HG03575 (cell line): Measurements from ENCODE around the gene CSTF1.

ENCODE experiments used
- ATAC-seq: cut with Tn5 transposase; IDR thresholded peaks from one replicate; pipeline ENCODE4 v1.9.1; 2021; ENCODE audit not compliant: unreplicated experiment, insufficient number of reproducible peaks, low FRiP score; ENCODE audit errors: extremely low read depth

The CSTF1 gene

GRCh38 chr20:56442389-56443365, 50.2 kb downstream of the CSTF1 start:
- no peak for ATAC-seq

- ATAC-seq, result no peak
Measured at GRCh38 chr20:56443654-56444540, 51.5 kb downstream of the CSTF1 start.

- no peak for ATAC-seq
Measured at GRCh38 chr20:56445130-56445529, 52.7 kb downstream of the CSTF1 start.

GRCh38 chr20:56445540-56445939, 53.1 kb downstream of the CSTF1 start:
- no peak for ATAC-seq

GRCh38 chr20:56447227-56447626, 54.8 kb downstream of the CSTF1 start:
- ATAC-seq, result no peak

- ATAC-seq, result no peak
Measured at GRCh38 chr20:56449459-56449858, 57.0 kb downstream of the CSTF1 start.

- ATAC-seq, result no peak
Measured at GRCh38 chr20:56451056-56451765, 58.8 kb downstream of the CSTF1 start.

- ATAC-seq, result no peak
Measured at GRCh38 chr20:56453352-56453751, 60.9 kb downstream of the CSTF1 start.

- peak; percentile 64 for ATAC-seq
Measured at GRCh38 chr20:56454754-56455153, 62.3 kb downstream of the CSTF1 start.
